HepG2 (cell line): ENCODE results near the gene AP4M1. TPM values are rescaled to one million over a fixed set of nuclear protein-coding genes. Genes with fewer than 3 reads are reported as not detected.

ENCODE experiments used
- ATAC-seq: fragments of 200-7000 bp; cut with Tn5 transposase; 3 replicates; pipeline ENCODE4 v1.9.1; 2020; ENCODE audit warnings: mild to moderate bottlenecking, moderate library complexity
- BruUV-seq: library from RNA; stranded (reverse); fragments of 400-500 nt; replicated peaks from 2 replicates; lab custom pipeline; 2021; lab: Mats Ljungman, UMichigan
- CTCF ChIA-PET: fragments of 300-600 bp; formaldehyde crosslinking; extraction: SDS; loops from one replicate; lab custom pipeline; 2021; ENCODE audit warnings: low total read pairs, inconsistent platforms, low intra/inter-chr PET ratio; lab: Yijun Ruan, JAX
- POLR2A ChIA-PET: fragments of 350-600 bp; sonication (Branson Sonifier 250); formaldehyde crosslinking; loops from one replicate; lab custom pipeline; 2020; ENCODE audit warnings: antibody characterized with exemption, inconsistent platforms; lab: Yijun Ruan, JAX
- DNase-seq: peaks from one replicate; pipeline ENCODE4 v3.0.0-alpha.2; 2015; ENCODE audit warnings: low spot score
- FAIRE-seq: peaks from 3 replicates; lab custom pipeline; 2011; peaks lifted over from hg19 to GRCh38; lab: Jason Lieb, UNC
- H2AFZ ChIP-seq: one replicate; pipeline ENCODE4 v1.6.1; 2011; ENCODE audit warnings: low read length, inconsistent platforms
- H3K27ac ChIP-seq: fragments of 300-600 bp; 3 replicates; pipeline ENCODE4 v1.8.0; 2011; ENCODE audit warnings: mixed run types, mild to moderate bottlenecking, mixed read lengths, low read length, inconsistent platforms; ENCODE audit not compliant: insufficient read depth; ENCODE audit errors: extremely low read length
- H3K27me3 ChIP-seq, 2 experiments: fragments of 200-600 bp in 1 of 2; 2 replicates in 1 of 2; 3 replicates in 1 of 2; pipeline versions ENCODE4 v1.6.0 to v1.8.0; 2011; ENCODE audit warnings: low read length in 2 of 2, mild to moderate bottlenecking in 2 of 2, moderate library complexity in 2 of 2, inconsistent platforms in 1 of 2; ENCODE audit not compliant: insufficient read depth in 2 of 2, control insufficient read depth in 1 of 2
- H3K36me3 ChIP-seq, 2 experiments: fragments of 200-600 bp in 1 of 2; replicated peaks in 1 of 2; 2 replicates in 1 of 2; 3 replicates in 1 of 2; pipeline versions ENCODE4 v1.5.1 to v1.8.0; 2011; ENCODE audit warnings: low read length in 2 of 2, inconsistent platforms in 1 of 2; ENCODE audit not compliant: insufficient read depth in 2 of 2, control insufficient read depth in 1 of 2
- H3K4me1 ChIP-seq: 2 replicates; pipeline ENCODE4 v1.5.1; 2012; ENCODE audit warnings: low read length, inconsistent platforms; ENCODE audit not compliant: insufficient read depth
- H3K4me2 ChIP-seq: 2 replicates; pipeline ENCODE4 v1.6.0; 2011; ENCODE audit warnings: low read depth, low read length, inconsistent platforms
- H3K4me3 ChIP-seq, 3 experiments: fragments of 200-600 bp in 1 of 3; sonication (generic), shearing (Covaris generic) in 1 of 3; replicated peaks in 1 of 3; 2 replicates each; pipeline ENCODE4 v1.5.1; 2011 to 2016; ENCODE audit warnings: low read length in 3 of 3, inconsistent platforms in 2 of 3, low read depth in 2 of 3, mild to moderate bottlenecking in 2 of 3, control low read depth in 1 of 3, mixed read lengths in 1 of 3; ENCODE audit not compliant: insufficient read depth in 1 of 3
- H3K79me2 ChIP-seq: one replicate; pipeline ENCODE4 v1.6.1; 2011; ENCODE audit warnings: low read length, inconsistent platforms; ENCODE audit not compliant: insufficient read depth
- H3K9ac ChIP-seq: 2 replicates; pipeline ENCODE4 v1.6.0; 2011; ENCODE audit warnings: mild to moderate bottlenecking, low read depth, low read length, inconsistent platforms; ENCODE audit not compliant: insufficient read depth
- H3K9me3 ChIP-seq: 2 replicates; pipeline ENCODE4 v1.5.1; 2012; ENCODE audit warnings: mild to moderate bottlenecking, low read length
- H4K20me1 ChIP-seq: 2 replicates; pipeline ENCODE4 v1.6.0; 2011; ENCODE audit warnings: inconsistent platforms, mild to moderate bottlenecking, low read length, moderate library complexity; ENCODE audit not compliant: insufficient read depth
- AGO2 ChIP-seq: fragments of 200-400 bp; formaldehyde crosslinking; optimal IDR thresholded peaks from 2 replicates; pipeline ENCODE3; 2017; ENCODE audit warnings: mild to moderate bottlenecking, low read depth, low read length, moderate library complexity
- HMGA1 ChIP-seq: sonication (generic); formaldehyde crosslinking; conservative IDR thresholded peaks from 2 replicates; pipeline ENCODE4 v1.4.0; 2020; ENCODE audit warnings: missing genetic modification reagents
- RBFOX2 ChIP-seq: fragments of 200-400 bp; formaldehyde crosslinking; IDR thresholded peaks from 2 replicates; pipeline ENCODE4 v1.6.1; 2017; ENCODE audit warnings: low read depth, mild to moderate bottlenecking, low read length
- WGBS: methylation state at CpG from one replicate; pipeline ENCODE4 v1.1.6; 2017; ENCODE audit warnings: low lambda C conversion rate; 5-methylcytosine and 5-hydroxymethylcytosine counted together
- in situ Hi-C: cut with HindIII; loops from 2 replicates; pipeline ENCODE4 v1.10.0; 2017; ENCODE audit warnings: low pct_unique_long_range_greater_than_20kb; ENCODE audit not compliant: extremely low pct_ligation_motif_present
- intact Hi-C: fragments of 100-400 bp; cut with micrococcal nuclease; formaldehyde crosslinking; loops from one replicate; pipeline ENCODE4 v1.10.0; 2022; ENCODE audit not compliant: unreplicated experiment
- polyA plus RNA-seq, 8 experiments: library from polyadenylated mRNA; depleted of rRNA in 3 of 8; stranded (reverse) in 7 of 8; unstranded in 1 of 8; fragments of >200 nt; fragmentation: Illumina TruSeq in 4 of 8; extraction: Trizol in 4 of 8; gene quantifications; 2 replicates each; pipeline versions ENCODE4 v1.2.1 to v1.2.3, GENCODE V29; 2011 to 2016; ENCODE audit warnings: low read depth in 4 of 8, missing spikeins in 1 of 8, mixed read lengths in 1 of 8; ENCODE audit not compliant: insufficient read depth in 1 of 8
- total RNA-seq, 5 experiments: library from RNA; depleted of rRNA; stranded (reverse); fragments of >200 nt; fragmentation: Illumina TruSeq; extraction: Trizol; gene quantifications; 2 replicates each; pipeline ENCODE4 v1.2.3, GENCODE V29; 2016; ENCODE audit warnings: low read depth in 1 of 5
- TF ChIP-seq, protein P1 (sequence below): sonication (generic); formaldehyde crosslinking; IDR thresholded peaks from 2 replicates; pipeline ENCODE4 v1.5.0; 2020; ENCODE audit warnings: missing genetic modification reagents
- TF ChIP-seq, protein P2 (sequence below): sonication (generic); formaldehyde crosslinking; IDR thresholded peaks from 2 replicates; pipeline ENCODE4 v1.4.0; 2020; ENCODE audit warnings: missing genetic modification reagents, borderline replicate concordance

AP4M1 gene
- total and polyA plus RNA-seq, 2 of the 13 experiments (the other 11 are each of a cell fraction or from before 2014, with no cell fraction given): 6.3 to 9.7 TPM

DNA sequence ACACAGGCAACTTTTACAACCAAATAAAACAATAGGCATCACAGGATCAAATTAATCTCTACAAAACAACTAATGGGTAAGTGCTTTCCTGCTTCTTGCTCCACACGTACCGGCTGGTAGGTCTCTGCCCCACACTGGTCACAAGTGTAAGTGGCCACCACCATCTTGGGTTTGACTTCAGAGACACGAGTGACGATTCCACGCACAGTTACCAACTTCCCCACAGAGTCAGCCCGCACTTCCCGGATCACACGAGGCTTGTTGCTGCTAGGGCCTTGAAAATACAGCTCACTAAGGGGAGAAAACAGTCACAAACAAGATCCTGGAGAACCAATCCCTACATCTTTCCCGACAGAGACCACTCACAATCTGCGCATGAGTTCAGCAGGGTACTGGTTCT lies 2.5 kb upstream of the AP4M1 start:
- H3K4me2 ChIP-seq: peak overlapping the region; percentile 85; the same call in 1 of the 2 replicates
- TF ChIP-seq, protein P1, sequence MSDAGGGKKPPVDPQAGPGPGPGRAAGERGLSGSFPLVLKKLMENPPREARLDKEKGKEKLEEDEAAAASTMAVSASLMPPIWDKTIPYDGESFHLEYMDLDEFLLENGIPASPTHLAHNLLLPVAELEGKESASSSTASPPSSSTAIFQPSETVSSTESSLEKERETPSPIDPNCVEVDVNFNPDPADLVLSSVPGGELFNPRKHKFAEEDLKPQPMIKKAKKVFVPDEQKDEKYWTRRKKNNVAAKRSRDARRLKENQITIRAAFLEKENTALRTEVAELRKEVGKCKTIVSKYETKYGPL (CRISPR knock-in tag): no peak
- TF ChIP-seq AGO2: peak; percentile 2
- TF ChIP-seq HMGA1: no peak
- TF ChIP-seq, protein P2, sequence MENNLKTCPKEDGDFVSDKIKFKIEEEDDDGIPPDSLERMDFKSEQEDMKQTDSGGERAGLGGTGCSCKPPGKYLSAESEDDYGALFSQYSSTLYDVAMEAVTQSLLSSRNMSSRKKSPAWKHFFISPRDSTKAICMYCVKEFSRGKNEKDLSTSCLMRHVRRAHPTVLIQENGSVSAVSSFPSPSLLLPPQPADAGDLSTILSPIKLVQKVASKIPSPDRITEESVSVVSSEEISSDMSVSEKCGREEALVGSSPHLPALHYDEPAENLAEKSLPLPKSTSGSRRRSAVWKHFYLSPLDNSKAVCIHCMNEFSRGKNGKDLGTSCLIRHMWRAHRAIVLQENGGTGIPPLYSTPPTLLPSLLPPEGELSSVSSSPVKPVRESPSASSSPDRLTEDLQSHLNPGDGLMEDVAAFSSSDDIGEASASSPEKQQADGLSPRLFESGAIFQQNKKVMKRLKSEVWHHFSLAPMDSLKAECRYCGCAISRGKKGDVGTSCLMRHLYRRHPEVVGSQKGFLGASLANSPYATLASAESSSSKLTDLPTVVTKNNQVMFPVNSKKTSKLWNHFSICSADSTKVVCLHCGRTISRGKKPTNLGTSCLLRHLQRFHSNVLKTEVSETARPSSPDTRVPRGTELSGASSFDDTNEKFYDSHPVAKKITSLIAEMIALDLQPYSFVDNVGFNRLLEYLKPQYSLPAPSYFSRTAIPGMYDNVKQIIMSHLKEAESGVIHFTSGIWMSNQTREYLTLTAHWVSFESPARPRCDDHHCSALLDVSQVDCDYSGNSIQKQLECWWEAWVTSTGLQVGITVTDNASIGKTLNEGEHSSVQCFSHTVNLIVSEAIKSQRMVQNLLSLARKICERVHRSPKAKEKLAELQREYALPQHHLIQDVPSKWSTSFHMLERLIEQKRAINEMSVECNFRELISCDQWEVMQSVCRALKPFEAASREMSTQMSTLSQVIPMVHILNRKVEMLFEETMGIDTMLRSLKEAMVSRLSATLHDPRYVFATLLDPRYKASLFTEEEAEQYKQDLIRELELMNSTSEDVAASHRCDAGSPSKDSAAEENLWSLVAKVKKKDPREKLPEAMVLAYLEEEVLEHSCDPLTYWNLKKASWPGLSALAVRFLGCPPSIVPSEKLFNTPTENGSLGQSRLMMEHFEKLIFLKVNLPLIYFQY: no peak
- TF ChIP-seq RBFOX2: 0 out of 2 replicates have a peak, but pooled peaks have one; percentile 23
- TF ChIP-seq, all 625 proteins: peak for 2
- peak overlapping the region in 1 of 3 experiments; percentile 86; a peak in 2 of 6 replicates for H3K4me3 ChIP-seq
- WGBS: 96% methylated on average over 10 of the region's 10 CpGs
- POLR2A ChIA-PET: interaction anchor here (0.6 kb wide), 1 partner anchor 65 kb away, joined by 4 read pairs; no protein-coding TSS in a partner anchor
- CTCF ChIA-PET: no interaction called here
- DNase-seq (no peak), FAIRE-seq (no peak), ATAC-seq (no peak)
- H3K79me2 ChIP-seq: peaks cover 23% of the 10 kb centered on the region
- no peaks in the 10 kb centered on the region for H3K9me3 ChIP-seq
- peaks cover 23% of the 10 kb centered on the region for H3K4me1 ChIP-seq
- no peak overlapping the region for H2AFZ ChIP-seq
- 0 out of 2 replicates have a peak overlapping the region, but pooled peaks have one; percentile 92 for H3K9ac ChIP-seq
- peaks cover 34 to 56% of the 10 kb centered on the region in 2 experiments for H3K36me3 ChIP-seq
- H4K20me1 ChIP-seq: no peaks in the 10 kb centered on the region; the same call in 1 of the 2 replicates
- no TSS peak for BruUV-seq
- no peaks in the 10 kb centered on the region for H3K27me3 ChIP-seq
- intact Hi-C loops: no loop called here
- in situ Hi-C loops: no loop called here
- no peak overlapping the region for H3K27ac ChIP-seq
